Effector memory CD4-positive, alpha-beta T cell (primary cell): ENCODE measurements around the gene TRMT61B.

Experiments used
- DNase-seq, 3 donors: peaks; one replicate each; pipeline ENCODE4 v3.0.0-alpha.2; 2020
- H3K27ac ChIP-seq: 2 replicates; pipeline ENCODE4 v1.7.0; 2013; ENCODE audit warnings: mild to moderate bottlenecking, low read length, moderate library complexity; ENCODE audit not compliant: insufficient read depth, poor library complexity, severe bottlenecking
- H3K27me3 ChIP-seq: replicated peaks from 2 replicates; pipeline ENCODE4 v1.7.0; 2013; ENCODE audit warnings: mild to moderate bottlenecking, low read length; ENCODE audit not compliant: insufficient read depth, control insufficient read depth, poor library complexity, severe bottlenecking
- H3K36me3 ChIP-seq: 2 replicates; pipeline ENCODE4 v1.7.0; 2013; ENCODE audit warnings: mild to moderate bottlenecking, low read length, moderate library complexity; ENCODE audit not compliant: control insufficient read depth, insufficient read depth
- H3K4me1 ChIP-seq: 2 replicates; pipeline ENCODE4 v1.7.0; 2013; ENCODE audit warnings: low read length, mild to moderate bottlenecking; ENCODE audit not compliant: control insufficient read depth, insufficient read depth, poor library complexity, severe bottlenecking
- H3K4me3 ChIP-seq: 2 replicates; pipeline ENCODE4 v1.7.0; 2013; ENCODE audit warnings: low read length, low read depth, mild to moderate bottlenecking; ENCODE audit not compliant: insufficient read depth, poor library complexity, severe bottlenecking
- H3K9me3 ChIP-seq: 2 replicates; pipeline ENCODE4 v1.7.0; 2013; ENCODE audit warnings: mild to moderate bottlenecking, low read length, moderate library complexity; ENCODE audit not compliant: control insufficient read depth

The TRMT61B gene

GRCh38 chr2:28822036-28822435 lies 48.1 kb downstream of the TRMT61B start:
- no peaks in the 10 kb centered on the region for H3K36me3 ChIP-seq
- H3K4me3 ChIP-seq = no peak overlapping the region
- no peaks in the 10 kb centered on the region for H3K9me3 ChIP-seq
- H3K4me1 ChIP-seq = no peaks in the 10 kb centered on the region
- no peak overlapping the region for H3K27ac ChIP-seq
- H3K27me3 ChIP-seq = no peaks in the 10 kb centered on the region
- DNase-seq = no peak

DNA sequence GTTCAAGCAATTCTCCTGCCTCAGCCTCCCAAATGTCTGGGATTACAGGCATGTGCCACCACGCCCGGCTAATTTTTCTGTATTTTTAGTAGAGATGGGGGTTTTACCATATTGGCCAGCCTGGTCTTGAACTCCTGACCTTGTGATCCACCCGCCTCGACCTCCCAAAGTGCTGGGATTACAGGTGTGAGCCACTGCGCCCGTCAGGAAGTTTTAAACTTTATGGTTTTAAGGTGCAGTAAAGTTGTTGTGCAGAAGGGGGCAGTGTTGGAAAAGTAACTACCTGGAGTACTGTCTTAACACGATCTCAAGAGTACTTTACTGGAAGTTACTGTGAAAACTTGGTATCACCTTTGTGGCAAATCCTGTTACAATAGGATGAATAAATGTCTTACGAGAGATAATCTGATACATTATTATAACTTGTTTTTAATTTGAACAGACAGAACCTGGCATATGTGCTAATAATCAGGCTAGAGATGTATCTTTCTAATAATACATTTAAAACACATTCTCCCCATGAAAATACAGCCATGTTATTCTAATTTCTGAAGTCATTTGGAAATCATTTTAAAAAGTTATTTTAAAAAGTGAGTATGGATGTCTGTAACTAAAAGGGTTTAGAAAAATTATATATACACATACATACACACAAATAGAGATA lies 48.7 kb downstream of the TRMT61B start:
- no peak overlapping the region for H3K27ac ChIP-seq
- H3K4me1 ChIP-seq = no peaks in the 10 kb centered on the region
- no peaks in the 10 kb centered on the region for H3K27me3 ChIP-seq
- H3K4me3 ChIP-seq = no peak overlapping the region
- no peaks in the 10 kb centered on the region for H3K36me3 ChIP-seq
- H3K9me3 ChIP-seq = no peaks in the 10 kb centered on the region
- peak in 2 of 3 donors; percentile 6 to 31 for DNase-seq

DNA sequence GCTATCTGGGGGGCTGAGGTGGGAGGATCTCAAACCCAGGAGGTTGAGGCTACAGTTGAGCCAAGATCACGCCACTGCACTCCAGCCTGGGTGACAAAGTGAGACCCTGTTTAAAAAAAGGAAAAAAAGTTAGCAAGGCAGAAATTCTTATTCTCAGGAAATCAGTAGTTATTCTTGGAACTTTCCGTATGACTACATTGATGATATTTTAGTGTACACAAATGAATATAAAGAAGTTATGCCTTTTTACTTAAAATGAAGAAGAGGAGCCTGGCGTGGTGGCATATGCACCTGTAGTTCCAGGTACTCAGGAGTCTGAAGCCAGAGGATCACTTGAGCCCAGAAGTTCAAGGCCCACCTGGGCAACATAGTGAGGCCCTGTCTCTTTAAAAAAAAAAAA lies 52.1 kb downstream of the TRMT61B start:
- no peak for DNase-seq
- Histone ChIP-seq H3K9me3 (no peaks in the 10 kb centered on the region), H3K27ac (no peak overlapping the region), H3K27me3 (no peaks in the 10 kb centered on the region), H3K4me3 (no peak overlapping the region), H3K36me3 (no peaks in the 10 kb centered on the region), H3K4me1 (no peaks in the 10 kb centered on the region)

GRCh38 chr2:28810384-28811285 lies 59.5 kb downstream of the TRMT61B start, which contains the start of gene SPDYA:
SPDYA (plus strand) TSS chr2:28810834; CDS start chr2:28816015, 5,181 bp downstream.
- DNase-seq = peak; percentile 64 to 79 (median 70)
- Histone ChIP-seq H3K4me1 (no peaks in the 10 kb centered on the region), H3K36me3 (no peaks in the 10 kb centered on the region), H3K9me3 (no peaks in the 10 kb centered on the region), H3K27ac (peak within 1 kb of the TSS; percentile 58), H3K27me3 (no peaks in the 10 kb centered on the region), H3K4me3 (peak within 1 kb of the TSS; percentile 49)

GRCh38 chr2:28809927-28810326 lies 60.2 kb downstream of the TRMT61B start:
- no peak for DNase-seq
- Histone ChIP-seq H3K27ac (peak overlapping the region; percentile 58), H3K4me3 (peak overlapping the region; percentile 49), H3K9me3 (no peaks in the 10 kb centered on the region), H3K4me1 (no peaks in the 10 kb centered on the region), H3K36me3 (no peaks in the 10 kb centered on the region), H3K27me3 (no peaks in the 10 kb centered on the region)

DNA sequence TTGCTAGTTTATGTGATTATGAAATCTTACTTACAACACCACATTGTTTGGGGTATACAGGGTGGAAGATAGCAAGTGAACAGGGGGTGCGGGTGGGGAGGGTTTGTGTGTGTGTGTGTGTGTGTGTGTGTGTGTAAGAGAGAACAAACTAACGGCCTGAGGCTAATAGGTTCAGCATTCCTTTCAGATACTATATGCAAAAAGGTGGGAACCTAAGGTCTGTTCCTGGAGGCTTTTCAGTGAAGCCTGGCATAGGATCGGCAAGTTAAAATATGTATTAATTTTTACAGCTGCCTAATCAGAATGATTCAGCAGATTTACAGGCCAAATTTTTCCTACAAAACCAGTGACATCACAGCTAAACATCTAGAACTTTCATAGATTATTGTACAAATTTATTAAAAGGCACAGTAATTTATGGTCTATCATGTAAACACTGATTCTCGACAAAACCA lies 67.1 kb downstream of the TRMT61B start:
- Histone ChIP-seq H3K36me3 (peaks cover 27% of the 10 kb centered on the region), H3K27ac (no peak overlapping the region)

GRCh38 chr2:28801726-28802125 lies 68.4 kb downstream of the TRMT61B start:
- H3K4me1 ChIP-seq = no peaks in the 10 kb centered on the region
- H3K4me3 ChIP-seq = no peak overlapping the region
- H3K27me3 ChIP-seq = no peaks in the 10 kb centered on the region
- no peak overlapping the region for H3K27ac ChIP-seq
- H3K36me3 ChIP-seq = peaks cover 37% of the 10 kb centered on the region
- H3K9me3 ChIP-seq = no peaks in the 10 kb centered on the region
- no peak for DNase-seq

More for the DNA sequence above, 67.1 kb downstream of the TRMT61B start:
- no peaks in the 10 kb centered on the region for H3K9me3 ChIP-seq
- no peak for DNase-seq
- no peak overlapping the region for H3K4me3 ChIP-seq
- H3K27me3 ChIP-seq = no peaks in the 10 kb centered on the region
- H3K4me1 ChIP-seq = no peaks in the 10 kb centered on the region
